Measurements from ENCODE around the gene ZNF385B.

The ZNF385B gene

GRCh38 chr2:179543361-179543901, 318.0 kb downstream of the ZNF385B start:
- TF ChIP-seq EP300 (IDR thresholded peaks at IDR 0.05; ENCODE audit: borderline replicate concordance) = no peak
- TF ChIP-seq CREB1 (IDR thresholded peaks at IDR 0.05; ENCODE audit: low read depth) = no peak
- no peak for TF ChIP-seq RAD21 (IDR thresholded peaks at IDR 0.05; ENCODE audit: low read depth)
- no peak for TF ChIP-seq YY1 (IDR thresholded peaks at IDR 0.05; ENCODE audit: low read depth)
- no peak for TF ChIP-seq TEAD4 (IDR thresholded peaks at IDR 0.05)
- TF ChIP-seq FOXM1 (IDR thresholded peaks at IDR 0.05; ENCODE audit: borderline replicate concordance, low read depth) = no peak
- no peak for TF ChIP-seq NFIC (IDR thresholded peaks at IDR 0.05)
- no peak for TF ChIP-seq TAF1 (IDR thresholded peaks at IDR 0.05; ENCODE audit: low read depth)
- TF ChIP-seq, protein P1, sequence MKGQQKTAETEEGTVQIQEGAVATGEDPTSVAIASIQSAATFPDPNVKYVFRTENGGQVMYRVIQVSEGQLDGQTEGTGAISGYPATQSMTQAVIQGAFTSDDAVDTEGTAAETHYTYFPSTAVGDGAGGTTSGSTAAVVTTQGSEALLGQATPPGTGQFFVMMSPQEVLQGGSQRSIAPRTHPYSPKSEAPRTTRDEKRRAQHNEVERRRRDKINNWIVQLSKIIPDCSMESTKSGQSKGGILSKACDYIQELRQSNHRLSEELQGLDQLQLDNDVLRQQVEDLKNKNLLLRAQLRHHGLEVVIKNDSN (IDR thresholded peaks at IDR 0.05) = no peak
- TF ChIP-seq, protein P2, sequence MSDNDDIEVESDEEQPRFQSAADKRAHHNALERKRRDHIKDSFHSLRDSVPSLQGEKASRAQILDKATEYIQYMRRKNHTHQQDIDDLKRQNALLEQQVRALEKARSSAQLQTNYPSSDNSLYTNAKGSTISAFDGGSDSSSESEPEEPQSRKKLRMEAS (IDR thresholded peaks at IDR 0.05) = no peak
- TF ChIP-seq, protein P3, sequence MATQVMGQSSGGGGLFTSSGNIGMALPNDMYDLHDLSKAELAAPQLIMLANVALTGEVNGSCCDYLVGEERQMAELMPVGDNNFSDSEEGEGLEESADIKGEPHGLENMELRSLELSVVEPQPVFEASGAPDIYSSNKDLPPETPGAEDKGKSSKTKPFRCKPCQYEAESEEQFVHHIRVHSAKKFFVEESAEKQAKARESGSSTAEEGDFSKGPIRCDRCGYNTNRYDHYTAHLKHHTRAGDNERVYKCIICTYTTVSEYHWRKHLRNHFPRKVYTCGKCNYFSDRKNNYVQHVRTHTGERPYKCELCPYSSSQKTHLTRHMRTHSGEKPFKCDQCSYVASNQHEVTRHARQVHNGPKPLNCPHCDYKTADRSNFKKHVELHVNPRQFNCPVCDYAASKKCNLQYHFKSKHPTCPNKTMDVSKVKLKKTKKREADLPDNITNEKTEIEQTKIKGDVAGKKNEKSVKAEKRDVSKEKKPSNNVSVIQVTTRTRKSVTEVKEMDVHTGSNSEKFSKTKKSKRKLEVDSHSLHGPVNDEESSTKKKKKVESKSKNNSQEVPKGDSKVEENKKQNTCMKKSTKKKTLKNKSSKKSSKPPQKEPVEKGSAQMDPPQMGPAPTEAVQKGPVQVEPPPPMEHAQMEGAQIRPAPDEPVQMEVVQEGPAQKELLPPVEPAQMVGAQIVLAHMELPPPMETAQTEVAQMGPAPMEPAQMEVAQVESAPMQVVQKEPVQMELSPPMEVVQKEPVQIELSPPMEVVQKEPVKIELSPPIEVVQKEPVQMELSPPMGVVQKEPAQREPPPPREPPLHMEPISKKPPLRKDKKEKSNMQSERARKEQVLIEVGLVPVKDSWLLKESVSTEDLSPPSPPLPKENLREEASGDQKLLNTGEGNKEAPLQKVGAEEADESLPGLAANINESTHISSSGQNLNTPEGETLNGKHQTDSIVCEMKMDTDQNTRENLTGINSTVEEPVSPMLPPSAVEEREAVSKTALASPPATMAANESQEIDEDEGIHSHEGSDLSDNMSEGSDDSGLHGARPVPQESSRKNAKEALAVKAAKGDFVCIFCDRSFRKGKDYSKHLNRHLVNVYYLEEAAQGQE (IDR thresholded peaks at IDR 0.05; ENCODE audit: low read depth) = no peak
- no peak for TF ChIP-seq ZBTB7A (IDR thresholded peaks at IDR 0.05; ENCODE audit: low read depth)

GRCh38 chr2:179541586-179541985, 319.8 kb downstream of the ZNF385B start:
- TF ChIP-seq ZBTB7A (IDR thresholded peaks at IDR 0.05; ENCODE audit: low read depth) (no peak), YY1 (IDR thresholded peaks at IDR 0.05; ENCODE audit: low read depth) (no peak), TEAD4 (IDR thresholded peaks at IDR 0.05) (no peak), RAD21 (IDR thresholded peaks at IDR 0.05; ENCODE audit: low read depth) (no peak), CEBPB (IDR thresholded peaks at IDR 0.05) (no peak), FOXM1 (IDR thresholded peaks at IDR 0.05; ENCODE audit: borderline replicate concordance, low read depth) (no peak), NFIC (IDR thresholded peaks at IDR 0.05) (no peak), TCF12 (IDR thresholded peaks at IDR 0.05; ENCODE audit: low read depth) (no peak), EGR1 (IDR thresholded peaks at IDR 0.05) (no peak), CREB1 (IDR thresholded peaks at IDR 0.05; ENCODE audit: low read depth) (no peak), TAF1 (IDR thresholded peaks at IDR 0.05; ENCODE audit: low read depth) (no peak), EP300 (IDR thresholded peaks at IDR 0.05; ENCODE audit: borderline replicate concordance) (no peak)
- TF ChIP-seq, protein P2 (IDR thresholded peaks at IDR 0.05) = no peak
- TF ChIP-seq, protein P1 (IDR thresholded peaks at IDR 0.05) = no peak
- TF ChIP-seq, protein P3 (IDR thresholded peaks at IDR 0.05; ENCODE audit: low read depth) = no peak

DNA sequence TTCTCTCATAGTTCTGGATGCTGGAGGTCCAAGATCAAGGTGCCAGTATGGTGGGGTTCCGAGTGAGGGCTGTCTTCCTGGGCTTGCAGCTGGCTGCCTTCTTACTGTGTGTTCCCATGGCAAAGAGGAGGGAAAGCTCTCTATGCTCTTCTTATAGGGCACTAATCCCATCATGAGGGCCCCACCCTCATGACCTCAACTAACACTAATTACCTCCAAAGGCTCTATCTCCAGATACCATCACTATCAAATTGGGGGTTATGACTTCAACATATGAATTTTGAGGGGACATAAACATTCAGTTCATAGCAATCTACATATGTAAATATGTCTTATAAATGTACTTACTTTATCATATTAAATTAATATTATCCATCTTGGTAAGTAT, 322.3 kb downstream of the ZNF385B start:
- TF ChIP-seq, protein P3 (IDR thresholded peaks at IDR 0.05; ENCODE audit: low read depth) = no peak
- TF ChIP-seq EP300 (IDR thresholded peaks at IDR 0.05; ENCODE audit: borderline replicate concordance) (no peak), RAD21 (IDR thresholded peaks at IDR 0.05; ENCODE audit: low read depth) (no peak), NFIC (IDR thresholded peaks at IDR 0.05) (no peak), ZBTB7A (IDR thresholded peaks at IDR 0.05; ENCODE audit: low read depth) (no peak), TCF12 (IDR thresholded peaks at IDR 0.05; ENCODE audit: low read depth) (no peak), CREB1 (IDR thresholded peaks at IDR 0.05; ENCODE audit: low read depth) (no peak), TEAD4 (IDR thresholded peaks at IDR 0.05) (no peak), FOXM1 (IDR thresholded peaks at IDR 0.05; ENCODE audit: borderline replicate concordance, low read depth) (no peak), YY1 (IDR thresholded peaks at IDR 0.05; ENCODE audit: low read depth) (no peak), EGR1 (IDR thresholded peaks at IDR 0.05) (no peak)
- TF ChIP-seq, protein P1 (IDR thresholded peaks at IDR 0.05) = no peak

Measured in Ishikawa (cell line).